ENCODE results near the gene SDCCAG8. TPM values are rescaled to one million over a fixed set of nuclear protein-coding genes. Genes with fewer than 3 reads are reported as not detected.
A peak's percentile ranks its signal among the peaks of the same experiment; 100 is the strongest.

SDCCAG8 gene
- polyA plus RNA-seq, 2 of the 4 experiments (the other 2 are of a cell fraction) = 48.8 to 64.8 TPM

GRCh38 chr1:243520831-243521230, 265.0 kb downstream of the SDCCAG8 start:
- Histone ChIP-seq H3K4me3 (no peak overlapping the region), H3K4me2 (no peak overlapping the region), H3K27ac (no peak overlapping the region), H3K4me1 (peaks cover 22% of the 10 kb centered on the region), H3K9me3 (no peaks in the 10 kb centered on the region)
- peak; percentile 36 for FAIRE-seq
- 92% methylated on average over 1 of the region's 1 CpG for WGBS (ENCODE audit: missing lambda C conversion rate)
- ATAC-seq = no peak
- ChIA-PET POLR2A (no interaction called here), CTCF (no interaction called here)
- no peak for DNase-seq (ENCODE audit: low read depth in 1 of 2, low spot score in 1 of 2)
- TF ChIP-seq BHLHE40 (IDR thresholded peaks at IDR 0.05; ENCODE audit: low read depth, low read length) = no peak
- TF ChIP-seq MAZ (IDR thresholded peaks at IDR 0.05; ENCODE audit: borderline replicate concordance, low read depth, low read length) = no peak
- no peak for TF ChIP-seq ELK1 (IDR thresholded peaks at IDR 0.05; ENCODE audit: low read depth, low read length)
- no peak for TF ChIP-seq FOXS1 (CRISPR knock-in tag; IDR thresholded peaks at IDR 0.05)
- TF ChIP-seq NR3C1 (IDR thresholded peaks at IDR 0.05) = no peak
- TF ChIP-seq POLR2AphosphoS2 (conservative IDR thresholded peaks at IDR 0.05; ENCODE audit: low read length) = no peak
- TF ChIP-seq HMGXB4 (CRISPR knock-in tag; IDR thresholded peaks at IDR 0.05; ENCODE audit: borderline replicate concordance) = no peak
- no peak for TF ChIP-seq MYC (IDR thresholded peaks at IDR 0.05; ENCODE audit: borderline replicate concordance, low read length)
- TF ChIP-seq EP300 (IDR thresholded peaks at IDR 0.05) = no peak
- TF ChIP-seq CBX8 (IDR thresholded peaks at IDR 0.05) = no peak
- no peak for TF ChIP-seq POLR2A (IDR thresholded peaks at IDR 0.05; ENCODE audit: low read length)
- no peak for TF ChIP-seq EHF (CRISPR knock-in tag; IDR thresholded peaks at IDR 0.05)

GRCh38 chr1:243523766-243524165, 267.9 kb downstream of the SDCCAG8 start:
- Histone ChIP-seq H3K9me3 (no peaks in the 10 kb centered on the region), H3K27ac (peak overlapping the region in 1 of 2 experiments; percentile 84; a peak in 4 of 6 replicates), H3K4me2 (no peak overlapping the region), H3K4me3 (no peak overlapping the region), H3K4me1 (peaks cover 28% of the 10 kb centered on the region)
- 91% methylated on average over 5 of the region's 5 CpGs for WGBS (ENCODE audit: missing lambda C conversion rate)
- CTCF ChIA-PET = interaction anchor here (0.6 to 1.3 kb wide), 4 partner anchors 13 to 750 kb away, joined by 3 read pairs; no protein-coding TSS in a partner anchor
- ATAC-seq = no peak
- no peak for FAIRE-seq
- DNase-seq (ENCODE audit: low read depth in 1 of 2, low spot score in 1 of 2) = no peak
- TF ChIP-seq BHLHE40 (IDR thresholded peaks at IDR 0.05; ENCODE audit: low read depth, low read length) = no peak
- TF ChIP-seq HOXB13 (CRISPR knock-in tag; IDR thresholded peaks at IDR 0.05; ENCODE audit: low read depth) = no peak
- TF ChIP-seq HEYL (CRISPR knock-in tag; IDR thresholded peaks at IDR 0.05) = no peak
- no peak for TF ChIP-seq MAFK (IDR thresholded peaks at IDR 0.05; ENCODE audit: partially characterized antibody)
- TF ChIP-seq RFX5 (IDR thresholded peaks at IDR 0.05) = no peak
- no peak for TF ChIP-seq ESRRA (IDR thresholded peaks at IDR 0.05; ENCODE audit: borderline replicate concordance, low read length)
- TF ChIP-seq RNF2 (IDR thresholded peaks at IDR 0.05; ENCODE audit: borderline replicate concordance, low read depth) = no peak
- POLR2A ChIA-PET = no interaction called here

- ATAC-seq = peak; percentile 57 to 66; a peak in 4 of 6 replicates
- 21% methylated on average over 2 of the region's 2 CpGs for WGBS (ENCODE audit: missing lambda C conversion rate)
Observed at GRCh38 chr1:243525085-243525487, 269.2 kb downstream of the SDCCAG8 start.

More at GRCh38 chr1:243525085-243525487, 269.2 kb downstream of the SDCCAG8 start:
- DNase-seq (ENCODE audit: low read depth in 1 of 2, low spot score in 1 of 2) = peak; percentile 17 to 31
- H3K4me3 ChIP-seq = no peak overlapping the region
- TF ChIP-seq BCL3 (IDR thresholded peaks at IDR 0.05) = 0 out of 3 replicates have a peak, but pooled peaks have one; percentile 31
- TF ChIP-seq MAFK (IDR thresholded peaks at IDR 0.05; ENCODE audit: partially characterized antibody) = peak; percentile 96
- peak; percentile 94 for TF ChIP-seq NFE2L2 (conservative IDR thresholded peaks at IDR 0.05; ENCODE audit: low read length)
- TF ChIP-seq JUNB (IDR thresholded peaks at IDR 0.05) = peak; percentile 73
- TF ChIP-seq EHMT2 (IDR thresholded peaks at IDR 0.05; ENCODE audit: low read depth) = no peak
- TF ChIP-seq FOSL2 (IDR thresholded peaks at IDR 0.05) = peak; percentile 63; the same call in 1 of the 2 replicates
- TF ChIP-seq FOSL2 (CRISPR knock-in tag; IDR thresholded peaks at IDR 0.05) = peak; percentile 38; the same call in 1 of the 2 replicates
- TF ChIP-seq HES2 (IDR thresholded peaks at IDR 0.05) = no peak
- CTCF ChIA-PET = no interaction called here
- peak overlapping the region; percentile 84 to 88 for H3K27ac ChIP-seq
- H3K9me3 ChIP-seq = no peaks in the 10 kb centered on the region
- H3K4me2 ChIP-seq = peak overlapping the region; percentile 63
- POLR2A ChIA-PET = no interaction called here
- peaks cover 28% of the 10 kb centered on the region for H3K4me1 ChIP-seq
- peak; percentile 49 for FAIRE-seq

Data from A549 (cell line).